ENCODE measurements around the gene TLE4.

DNA sequence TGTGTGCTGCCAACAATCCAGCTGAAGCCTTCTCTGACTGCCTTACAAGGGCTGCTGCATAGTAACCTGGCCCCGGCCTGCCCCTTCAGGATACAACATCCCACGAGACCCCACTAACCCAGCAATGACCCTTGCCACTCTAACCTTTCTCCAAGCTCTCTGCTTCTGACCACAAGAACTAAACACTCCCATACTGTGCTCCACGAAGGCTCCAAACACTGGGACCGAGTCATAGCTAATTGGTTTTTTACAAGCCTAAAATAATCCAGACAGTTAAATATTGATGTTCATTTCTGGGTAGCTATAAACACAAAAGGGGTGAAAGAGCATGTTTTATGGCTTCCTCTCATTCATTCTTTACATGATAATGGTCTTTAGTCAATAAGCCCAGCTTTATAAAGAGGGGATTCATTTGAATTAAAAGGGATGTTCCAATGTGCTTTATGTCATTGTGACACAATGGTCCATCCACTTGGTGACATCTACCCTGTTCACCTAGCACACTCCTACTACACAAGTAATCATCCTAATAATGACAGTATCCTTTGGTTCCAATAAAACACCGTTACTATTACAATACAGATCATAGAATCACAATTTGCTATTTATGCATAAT lies 16.2 kb upstream of the TLE4 start:
- TF ChIP-seq POLR2A (IDR thresholded peaks at IDR 0.05; ENCODE audit: low read depth, low read length) (no peak), POLR2AphosphoS5 (IDR thresholded peaks at IDR 0.05; ENCODE audit: low read depth, low read length) (no peak)
